Left cardiac atrium (tissue), 4 donors: ENCODE measurements around the gene CAPN1. TPM values are rescaled to one million over a fixed set of nuclear protein-coding genes. Genes with fewer than 3 reads are reported as not detected.
A peak's percentile ranks its signal among the peaks of the same experiment; 100 is the strongest.
"Not testable (repeated sequence)": the region's sequence is repeated elsewhere in the genome, so short reads cannot be mapped to it uniquely, and the experiment has no call there.

ENCODE experiments used
- ATAC-seq, 2 donors: fragments of 200-7000 bp; cut with Tn5 transposase; one replicate each; pipeline ENCODE4 v1.9.1; 2020; ENCODE audit warnings: mild to moderate bottlenecking in 2 of 2, moderate library complexity in 2 of 2
- DNase-seq: peaks from one replicate; pipeline ENCODE4 v3.0.0-alpha.2; 2020
- intact Hi-C, 2 donors: fragments of 100-400 bp; cut with DNase I; formaldehyde crosslinking; loops; one replicate each; pipeline versions ENCODE4 v1.14.1 to v1.15.1; 2022 to 2023
- total RNA-seq, 2 donors: library from RNA; stranded (reverse); fragmentation: NEBNext Ultra II Directional; extraction: Animal tissue kit (Norgen Biotek cat#: 25700); gene quantifications; one replicate each; pipeline ENCODE4 v1.2.1, GENCODE V29; 2021
- donor health status: DM: no; HTN: yes; CAD: no.
- donor health status: DM: no; HTN: yes; CAD: no; lungs with severe emphysema.
- donor health status: DM: yes; HTN: yes; CAD: no.
- donor health status: Dilated cardiomyopathy.

CAPN1 gene
- total RNA-seq, 2 donors from 2014 or later, result 86.9 to 92.4 TPM

- intact Hi-C loops, result no loop called here
- DNase-seq (no peak), ATAC-seq (no peak)
Measured at GRCh38 chr11:65242389-65242788, 60.7 kb downstream of the CAPN1 start.

GRCh38 chr11:65243797-65244196, 62.1 kb downstream of the CAPN1 start:
- intact Hi-C loops, result no loop called here
- DNase-seq, result no peak
- no peak for ATAC-seq

DNA sequence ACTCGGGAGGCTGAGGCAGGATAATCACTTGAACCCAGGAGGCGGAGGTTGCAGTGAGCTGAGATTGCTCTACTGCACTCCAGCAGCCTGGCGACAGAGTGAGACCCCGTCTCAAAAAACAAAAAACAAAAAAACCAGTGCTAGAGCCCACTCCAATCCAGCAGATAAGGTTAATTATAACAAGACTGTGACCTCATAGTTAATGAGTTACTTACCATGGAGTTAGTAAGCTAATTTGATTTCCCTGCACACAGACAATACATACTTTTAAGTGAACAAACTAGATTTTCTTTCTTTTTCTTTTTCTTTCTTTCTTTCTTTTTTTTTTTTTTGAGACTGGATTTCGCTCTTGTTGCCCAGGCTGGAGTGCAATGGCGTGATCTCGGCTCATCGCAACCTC, 63.3 kb downstream of the CAPN1 start:
- ATAC-seq, DNase-seq, intact Hi-C loops: not testable (repeated sequence)

DNA sequence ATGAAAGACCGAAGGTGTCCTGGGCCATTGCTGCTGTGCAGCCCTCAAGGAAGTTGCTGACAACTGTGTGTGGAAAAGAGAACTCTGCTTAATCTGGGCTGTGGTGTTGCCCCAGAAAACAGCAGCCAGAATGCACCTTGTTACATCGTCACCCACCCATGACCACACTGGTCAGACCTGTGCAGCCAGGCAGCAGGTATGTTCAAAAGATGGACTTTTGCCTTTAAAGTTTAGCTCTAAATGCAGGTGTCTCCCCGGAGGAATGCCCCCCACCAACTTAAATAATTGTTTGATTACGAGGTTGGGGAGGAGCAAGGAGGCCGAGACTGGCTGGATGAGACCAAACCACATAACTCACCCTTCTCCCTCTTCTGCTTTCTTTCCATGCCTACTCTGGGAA, 64.8 kb downstream of the CAPN1 start:
- DNase-seq (no peak), ATAC-seq (no peak)
- intact Hi-C loops, result no loop called here

- intact Hi-C loops, DNase-seq, ATAC-seq: not testable (repeated sequence)
Measured at GRCh38 chr11:65248184-65248710, 66.5 kb downstream of the CAPN1 start.

- no peak for ATAC-seq
- intact Hi-C loops, result no loop called here
- no peak for DNase-seq
Measured at GRCh38 chr11:65251476-65251875, 69.7 kb downstream of the CAPN1 start.

DNA sequence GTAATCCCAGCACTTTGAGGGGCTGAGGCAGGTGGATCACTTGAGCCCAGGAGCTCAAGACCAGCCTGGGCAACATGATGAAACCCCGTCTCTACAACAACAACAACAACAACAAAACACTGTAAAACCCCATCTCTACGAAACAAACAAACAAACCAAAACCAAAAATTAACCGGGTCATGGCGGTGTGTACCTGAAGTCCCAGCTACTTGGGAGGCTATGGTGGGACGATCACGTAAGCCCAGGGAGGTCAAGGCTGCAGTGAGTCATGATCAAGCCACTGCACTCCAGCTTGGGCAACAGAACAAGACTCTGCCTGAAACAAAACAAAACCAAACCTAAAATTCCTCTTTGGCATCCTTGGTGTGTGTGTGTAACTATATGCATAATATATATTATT, 73.0 kb downstream of the CAPN1 start:
- ATAC-seq, result no peak
- intact Hi-C loops, result no loop called here
- no peak for DNase-seq

- intact Hi-C loops, result no loop called here
Measured at GRCh38 chr11:65258988-65259387, 77.3 kb downstream of the CAPN1 start.

GRCh38 chr11:65260302-65260701, 78.6 kb downstream of the CAPN1 start:
- ATAC-seq (no peak), DNase-seq (no peak)
- intact Hi-C loops, result no loop called here

More at GRCh38 chr11:65258988-65259387, 77.3 kb downstream of the CAPN1 start:
- no peak for DNase-seq
- no peak for ATAC-seq

DNA sequence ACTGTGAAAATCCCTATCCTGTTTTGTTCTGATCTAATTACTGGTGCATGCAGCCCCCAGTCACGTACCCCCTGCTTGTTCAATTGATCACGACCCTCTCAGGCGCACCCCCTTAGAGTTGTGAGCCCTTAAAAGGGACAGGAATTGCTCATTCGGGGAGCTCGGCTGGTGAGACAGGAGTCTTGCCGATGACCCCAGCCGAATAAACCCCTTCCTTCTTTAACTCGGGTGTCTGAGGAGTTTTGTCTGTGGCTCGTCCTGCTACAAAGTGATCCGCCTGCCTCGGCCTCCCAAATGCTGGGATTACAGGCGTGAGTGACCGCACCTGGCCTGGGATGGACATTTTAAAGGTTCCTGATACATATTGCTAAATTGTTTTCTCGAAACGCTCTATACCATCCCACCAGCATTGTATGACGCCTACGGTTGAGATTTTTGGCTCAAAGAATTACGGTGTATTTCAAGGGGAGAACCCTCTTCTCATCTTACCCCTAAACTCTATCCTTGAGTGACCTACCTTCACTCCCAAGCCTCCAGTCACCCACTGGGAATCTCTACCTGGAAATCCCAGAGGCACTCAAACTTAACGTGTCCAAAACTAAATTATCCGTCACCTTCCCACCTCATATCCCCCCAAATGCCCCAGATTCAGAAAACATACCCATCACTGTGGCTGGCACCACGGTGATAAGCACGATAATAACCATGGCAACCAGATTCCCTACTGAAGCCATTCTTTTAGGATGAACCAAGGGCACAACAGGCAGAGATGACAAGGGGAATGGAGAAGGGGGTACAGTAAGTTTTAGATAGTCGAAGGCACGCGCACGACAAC, 79.2 kb downstream of the CAPN1 start:
- DNase-seq, result no peak

More for the DNA sequence above, 79.2 kb downstream of the CAPN1 start:
- intact Hi-C loops, result no loop called here
- peak in 1 of 2 donors; percentile 47 for ATAC-seq

Other genes starting within 250 kb of the CAPN1 start
- gene GPHA2, start 246.0 kb upstream of the CAPN1 start, total RNA-seq, result not detected
- gene MAJIN, start 209.8 kb upstream of the CAPN1 start, total RNA-seq, result not detected
- gene BATF2, start 185.0 kb upstream of the CAPN1 start, total RNA-seq, result 1 to 10 TPM; 1.4 to 1.6 TPM
- 100 to 1,000 TPM; 110 to 116 TPM for gene ARL2, start 167.8 kb upstream of the CAPN1 start, total RNA-seq
- 10 to 100 TPM; 17.2 to 20.1 TPM for gene SNX15, start 154.5 kb upstream of the CAPN1 start, total RNA-seq
- gene SAC3D1, start 140.7 kb upstream of the CAPN1 start, total RNA-seq, result 1 to 10 TPM; 5.2 to 9.5 TPM
- 1 to 10 TPM; 6.6 to 7.0 TPM for gene NAALADL1, start 123.4 kb upstream of the CAPN1 start, total RNA-seq
- 1 to 10 TPM in 1 of 2 donors, under 1 TPM in 1; 0.81 to 2.5 TPM for gene CDCA5, start 97.9 kb upstream of the CAPN1 start, total RNA-seq
- 10 to 100 TPM; 26.2 to 26.5 TPM for gene ZFPL1, start 97.7 kb upstream of the CAPN1 start, total RNA-seq
- gene VPS51, start 85.7 kb upstream of the CAPN1 start, total RNA-seq, result 10 to 100 TPM; 52.7 to 70.1 TPM
- gene TM7SF2, start 70.1 kb upstream of the CAPN1 start, total RNA-seq, result 10 to 100 TPM; 50.0 to 53.2 TPM
- gene ZNHIT2, start 64.2 kb upstream of the CAPN1 start, total RNA-seq, result 1 to 10 TPM; 6.6 to 8.2 TPM
- 100 to 1,000 TPM; 651 to 723 TPM for gene FAU, start 59.8 kb upstream of the CAPN1 start, total RNA-seq
- gene MRPL49, start 59.6 kb upstream of the CAPN1 start, total RNA-seq, result 10 to 100 TPM; 26.3 to 33.4 TPM
- 10 to 100 TPM; 33.2 to 41.6 TPM for gene SYVN1, start 47.4 kb upstream of the CAPN1 start, total RNA-seq
- not detected for gene SPDYC, start 11.7 kb upstream of the CAPN1 start, total RNA-seq
- gene POLA2, start 80.0 kb downstream of the CAPN1 start, total RNA-seq, result 1 to 10 TPM; 5.3 to 7.3 TPM
- gene CDC42EP2, start 132.9 kb downstream of the CAPN1 start, total RNA-seq, result 10 to 100 TPM; 21.7 to 28.9 TPM
- 10 to 100 TPM; 46.7 to 47.7 TPM for gene DPF2, start 151.9 kb downstream of the CAPN1 start, total RNA-seq
- gene TIGD3, start 172.8 kb downstream of the CAPN1 start, total RNA-seq, result under 1 TPM in 1 of 2 donors, not detected in 1; 0.12 TPM
- 1 to 10 TPM; 4.1 to 7.2 TPM for gene SLC25A45, start 200.7 kb downstream of the CAPN1 start, total RNA-seq
- gene FRMD8, start 204.7 kb downstream of the CAPN1 start, total RNA-seq, result 10 to 100 TPM; 13.4 to 21.5 TPM
- 100 to 1,000 TPM; 405 to 657 TPM for gene NEAT1, start 240.9 kb downstream of the CAPN1 start, total RNA-seq